EH (cell line): ENCODE results near the gene GCGR.
"Not testable (repeated sequence)": the region's sequence is repeated elsewhere in the genome, so short reads cannot be mapped to it uniquely, and the experiment has no call there.

Source experiments
- DNase-seq: peaks from one replicate; pipeline ENCODE4 v3.0.0-alpha.2; 2015; ENCODE audit warnings: low read depth

The GCGR gene

DNA sequence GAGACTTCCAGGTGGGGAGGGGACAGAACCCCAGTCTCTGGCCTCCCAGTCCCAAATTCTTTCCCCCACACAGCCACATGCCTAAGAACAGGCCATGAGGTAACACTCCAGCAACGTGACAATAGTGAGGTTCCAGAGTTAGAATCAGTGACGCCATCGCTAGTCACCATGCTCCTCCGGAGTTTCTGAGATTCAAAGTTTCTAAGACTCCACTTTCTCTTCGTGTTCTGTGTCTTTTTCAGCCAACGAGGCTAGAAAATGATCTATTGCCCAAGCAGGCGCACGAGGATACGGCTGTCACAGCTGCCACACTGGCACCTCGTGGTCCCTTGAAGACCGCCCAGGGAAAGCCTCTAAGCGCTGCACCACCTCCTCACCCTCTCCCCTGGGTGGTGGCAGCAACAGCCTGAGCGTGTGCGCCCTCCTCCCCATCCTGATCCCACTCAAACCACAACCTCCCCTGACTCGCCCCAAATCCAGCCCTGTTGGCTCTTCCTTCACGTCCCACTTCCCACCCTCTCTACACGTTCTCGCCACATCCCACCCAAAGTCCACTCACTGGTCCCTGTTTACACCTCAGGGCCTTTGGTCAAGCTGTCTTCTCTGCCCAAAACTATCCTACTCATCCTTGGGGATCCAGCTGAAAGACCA is 28.1 kb downstream of the GCGR start:
- peak; percentile 64 for DNase-seq

GRCh38 chr17:81832608-81833159 is 28.7 kb downstream of the GCGR start:
- DNase-seq, result peak; percentile 36

DNA sequence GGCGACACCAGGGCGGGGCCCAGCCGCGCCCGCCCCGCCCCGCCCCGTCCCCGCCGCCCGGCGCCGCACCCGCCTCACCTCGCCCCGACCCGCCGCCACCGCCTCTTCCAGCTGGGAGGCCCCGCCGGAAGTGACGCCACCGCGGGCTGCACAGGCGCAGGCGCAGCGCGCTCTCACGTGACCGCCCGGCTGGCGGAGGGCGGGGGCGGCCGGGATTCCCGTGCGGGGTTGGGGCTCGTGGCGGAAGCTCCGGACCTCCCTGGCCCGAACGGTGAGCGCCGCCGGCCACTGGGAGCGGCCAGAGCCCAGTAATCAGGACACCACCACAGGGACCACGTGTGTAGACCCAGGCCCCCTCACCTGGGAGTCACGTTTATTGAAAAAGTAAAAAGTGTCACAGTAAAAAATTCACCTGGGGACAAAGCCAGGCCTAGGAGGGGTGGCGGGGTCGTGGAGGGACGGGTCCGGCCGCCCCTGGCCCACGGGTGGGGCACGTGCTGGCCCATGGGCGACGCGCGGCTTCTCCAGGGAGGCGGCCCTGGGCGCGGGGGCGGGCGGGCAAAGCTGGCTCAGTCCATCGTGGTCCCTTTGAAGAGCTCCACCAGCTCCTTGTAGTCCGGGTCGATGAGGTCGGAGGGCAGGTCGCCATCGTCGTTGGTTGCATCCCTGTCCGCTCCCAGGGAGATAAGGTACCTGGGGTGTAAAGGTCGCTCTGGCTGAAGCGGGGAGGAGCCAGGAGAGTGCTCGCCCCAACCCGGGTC is 29.4 kb downstream of the GCGR start, which contains the start of gene MCRIP1:
TSS of gene MCRIP1 (minus strand) at position 132 of the 761 bp plus-strand sequence. CDS start 8,785 bp downstream, outside the sequence.
- DNase-seq, result peak; percentile 93

- no peak for DNase-seq
Observed at GRCh38 chr17:81833921-81834830, 30.2 kb downstream of the GCGR start.

DNA sequence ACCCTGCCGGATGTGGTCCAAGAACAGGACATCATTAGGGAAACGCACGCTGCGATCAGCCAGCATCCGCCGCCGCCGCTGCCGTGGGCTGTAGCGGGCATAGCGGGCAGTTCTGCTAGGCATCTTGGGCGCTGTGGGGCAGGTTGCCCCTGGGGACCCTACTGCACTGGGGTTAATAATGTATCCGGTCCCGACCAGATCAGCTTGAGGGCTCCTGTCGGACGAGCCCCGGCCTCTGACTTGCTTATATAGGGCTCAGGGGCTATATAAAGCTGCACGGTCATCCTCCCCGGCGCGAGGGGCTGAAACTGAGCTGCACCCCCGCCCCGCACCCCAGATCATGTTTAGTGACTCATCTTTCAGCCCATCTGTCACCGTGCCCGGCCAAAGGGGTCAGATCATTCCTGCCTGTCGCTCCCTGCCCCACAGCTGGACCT is 30.9 kb downstream of the GCGR start, which contains the start of gene PPP1R27:
TSS of gene PPP1R27 (minus strand) at position 220 of the 437 bp plus-strand sequence. CDS start at position 123, 97 bp downstream.
- DNase-seq, result no peak

- DNase-seq, result peak; percentile 83
Observed at GRCh38 chr17:81837641-81838040, 33.7 kb downstream of the GCGR start.

GRCh38 chr17:81838753-81839255 is 34.9 kb downstream of the GCGR start:
- DNase-seq, result no peak

DNA sequence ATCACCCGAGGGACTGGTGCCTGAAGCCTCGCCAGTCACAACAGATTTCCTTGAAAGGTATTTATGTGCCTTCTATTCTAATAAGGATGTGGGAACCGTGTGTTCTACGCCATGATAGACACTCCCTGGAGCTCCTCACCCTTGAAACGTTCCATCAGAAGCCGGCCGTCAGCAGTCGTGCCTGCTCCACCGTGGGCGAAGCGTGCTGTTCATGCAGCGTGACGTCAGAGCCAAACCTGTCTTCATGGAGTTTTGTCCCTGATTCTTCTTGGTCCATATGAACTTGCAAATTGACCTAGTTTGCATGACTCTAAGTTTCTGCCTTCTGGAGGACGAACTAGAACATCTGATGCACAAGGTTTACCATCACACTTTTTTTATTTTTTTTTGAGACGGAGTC is 35.4 kb downstream of the GCGR start:
- DNase-seq, result no peak

GRCh38 chr17:81840059-81840458 is 36.1 kb downstream of the GCGR start:
- DNase-seq, result not testable (repeated sequence)

DNA sequence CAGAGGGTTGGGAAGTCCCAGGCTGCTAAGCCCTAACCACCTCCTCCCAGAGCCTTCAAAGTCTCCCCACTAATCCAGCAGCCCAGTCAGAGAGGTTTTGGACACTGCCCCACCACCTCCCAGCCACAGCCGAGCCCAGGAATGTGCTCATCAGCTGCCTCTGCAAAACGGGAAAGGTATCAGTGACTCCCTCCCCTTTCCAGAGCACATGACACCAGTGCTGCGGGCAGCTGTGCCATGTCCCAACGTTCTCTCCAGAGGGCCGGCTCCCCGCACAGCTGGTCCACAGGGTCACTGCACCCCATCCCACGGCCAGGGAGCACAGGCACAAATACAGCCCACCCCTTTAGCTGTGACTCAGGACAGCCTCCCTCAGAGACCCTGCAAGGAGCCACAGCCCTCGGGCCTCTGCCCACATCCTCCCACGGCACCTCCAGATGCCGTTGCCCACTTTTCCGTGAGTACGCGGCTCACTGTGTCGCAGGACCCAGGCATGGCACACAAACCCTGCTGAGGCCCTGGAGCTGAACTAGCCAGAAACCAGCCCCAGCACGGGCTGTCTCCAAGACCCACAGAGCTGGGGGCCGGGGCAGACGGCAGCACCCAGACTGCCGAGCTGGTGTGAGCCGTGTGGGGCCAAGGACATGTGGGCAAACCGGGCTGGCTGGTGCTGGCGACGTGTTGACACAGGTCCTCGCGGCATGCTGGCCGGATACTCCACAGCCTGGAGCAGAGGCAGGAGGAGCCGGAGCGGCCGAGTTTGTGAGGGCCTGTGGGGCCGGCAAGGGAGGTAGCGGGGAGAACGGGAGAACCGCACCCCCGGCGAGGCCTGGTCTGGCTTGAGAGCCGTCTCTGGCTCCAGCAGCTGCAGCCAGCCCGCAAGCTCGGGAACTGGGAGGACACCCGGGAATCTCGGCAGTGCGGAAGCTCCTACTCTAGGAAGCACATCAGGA is 37.2 kb downstream of the GCGR start:
- DNase-seq, result no peak

GRCh38 chr17:81841866-81842265 is 37.9 kb downstream of the GCGR start:
- no peak for DNase-seq

DNA sequence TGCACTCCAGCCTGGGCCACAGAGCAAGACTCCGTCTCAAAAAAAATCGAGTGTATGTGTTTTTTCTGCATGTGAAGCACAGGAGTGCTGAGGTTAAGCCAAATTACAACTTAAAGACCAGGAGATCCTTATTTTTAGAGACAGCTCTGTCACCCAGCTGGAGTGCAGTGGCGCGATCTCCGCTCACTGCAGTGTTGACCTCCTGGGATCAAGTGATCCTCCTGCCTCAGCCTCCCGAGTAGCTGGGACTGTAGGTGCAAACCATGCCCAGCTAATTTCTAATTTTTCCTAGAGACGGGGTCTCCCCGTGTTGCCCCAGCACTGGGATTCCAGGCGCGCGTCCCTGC is 38.4 kb downstream of the GCGR start:
- DNase-seq, result no peak

GRCh38 chr17:81842725-81843504 is 39.0 kb downstream of the GCGR start:
- DNase-seq, result no peak

GRCh38 chr17:81843713-81844326 is 39.9 kb downstream of the GCGR start:
- DNase-seq, result no peak

- no peak for DNase-seq
Observed at GRCh38 chr17:81844327-81844851, 40.4 kb downstream of the GCGR start.

DNA sequence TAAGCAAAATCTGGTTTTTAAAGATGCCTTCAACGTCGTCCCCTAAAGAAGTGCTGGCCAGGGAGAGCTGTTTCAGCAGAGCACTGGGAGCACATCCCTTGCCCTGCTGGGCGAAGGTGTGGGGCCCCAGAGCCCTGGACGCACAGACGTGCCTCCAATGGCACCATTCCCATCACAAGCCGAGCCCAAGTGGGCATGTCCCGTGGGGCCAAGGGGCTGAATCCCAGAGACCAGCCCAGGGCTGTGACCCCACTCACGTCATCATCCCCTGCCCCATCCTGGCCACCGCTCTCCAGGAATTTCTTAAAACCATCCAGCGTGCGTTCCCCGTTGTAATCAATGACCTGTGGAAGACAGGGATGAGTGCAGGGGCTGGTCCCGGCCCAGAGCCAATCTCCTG is 40.9 kb downstream of the GCGR start:
- no peak for DNase-seq

DNA sequence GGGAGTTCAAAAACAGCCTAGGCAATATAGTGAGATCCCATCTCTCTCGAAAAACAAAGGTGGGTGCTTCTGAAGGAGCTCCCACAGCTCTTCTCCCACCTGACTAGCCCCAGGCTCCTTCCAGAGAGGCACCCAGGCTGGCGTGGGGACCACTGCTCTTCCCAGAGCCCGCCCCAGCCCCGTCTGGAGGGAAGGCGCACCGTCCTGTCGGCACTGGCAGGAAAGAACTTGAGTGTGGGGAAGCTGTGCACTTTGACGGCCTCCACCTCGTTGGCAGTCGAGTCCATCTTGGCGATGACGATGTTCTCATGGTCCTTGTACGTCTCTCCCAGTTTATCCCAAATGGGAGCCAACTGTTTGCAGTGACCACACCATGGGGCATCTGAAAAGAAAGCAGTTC is 41.4 kb downstream of the GCGR start:
- no peak for DNase-seq

DNA sequence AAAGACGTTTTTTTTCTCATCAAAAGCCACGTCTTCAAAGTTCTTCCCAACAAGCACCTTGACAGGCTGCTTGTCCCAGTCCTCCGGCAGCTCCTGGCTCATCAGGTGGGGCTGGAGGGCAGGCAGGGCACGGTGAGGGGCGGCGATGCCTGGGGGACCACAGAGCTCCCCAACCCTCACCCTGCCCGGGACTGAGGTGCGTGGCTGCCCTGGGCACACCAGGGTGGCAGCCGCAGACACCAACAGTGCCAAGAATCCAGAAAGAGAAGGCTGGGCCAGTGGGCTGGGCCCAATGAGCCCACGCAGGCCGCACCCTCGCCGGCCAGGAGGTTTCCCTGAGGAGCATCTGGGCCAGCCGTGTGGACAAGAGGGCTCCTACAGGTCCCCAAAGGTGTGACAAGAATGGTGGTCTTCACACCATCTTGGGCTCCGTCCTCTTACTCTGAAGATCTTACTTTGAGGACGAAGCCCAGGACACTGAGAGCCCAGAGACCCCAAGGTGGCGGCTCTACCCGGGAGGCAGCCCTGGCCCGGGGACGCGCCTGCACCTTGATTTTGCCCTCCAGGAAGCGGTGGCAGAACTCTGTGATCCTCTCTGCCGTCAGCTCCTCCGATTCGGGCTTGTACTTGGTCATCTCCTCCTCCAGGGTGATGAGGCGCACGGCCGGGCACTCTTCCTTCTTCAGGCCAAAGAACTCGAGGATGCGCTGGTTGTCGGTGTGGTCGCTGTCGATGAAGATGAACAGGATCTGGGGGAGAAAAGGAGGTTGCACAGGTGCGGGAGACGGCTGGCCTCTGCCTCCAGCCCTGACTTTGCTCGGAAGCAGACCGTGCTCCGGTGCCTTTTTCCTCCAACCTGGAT is 42.2 kb downstream of the GCGR start:
- DNase-seq, result no peak
